HG03354 (cell line): ENCODE data around the gene TOX3.

Experiments
- ATAC-seq: cut with Tn5 transposase; IDR thresholded peaks from one replicate; pipeline ENCODE4 v1.9.1; 2021; ENCODE audit warnings: mild to moderate bottlenecking; ENCODE audit not compliant: unreplicated experiment, poor library complexity, severe bottlenecking

TOX3 gene

GRCh38 chr16:52463904-52464303 is 83.0 kb downstream of the TOX3 start:
- ATAC-seq: no peak

GRCh38 chr16:52462816-52463215 is 84.1 kb downstream of the TOX3 start:
- ATAC-seq: no peak

- ATAC-seq: no peak
Observed at GRCh38 chr16:52460639-52461178, 86.2 kb downstream of the TOX3 start.

GRCh38 chr16:52456368-52456767 is 90.6 kb downstream of the TOX3 start:
- ATAC-seq: no peak

- no peak for ATAC-seq
Observed at GRCh38 chr16:52455549-52456277, 91.2 kb downstream of the TOX3 start.

- no peak for ATAC-seq
Observed at GRCh38 chr16:52453644-52454043, 93.3 kb downstream of the TOX3 start.

GRCh38 chr16:52451971-52452421 is 94.9 kb downstream of the TOX3 start:
- ATAC-seq: no peak

GRCh38 chr16:52450916-52451315 is 96.0 kb downstream of the TOX3 start:
- ATAC-seq: no peak

GRCh38 chr16:52450241-52450640 is 96.7 kb downstream of the TOX3 start:
- ATAC-seq: no peak

GRCh38 chr16:52446080-52446479 is 100.9 kb downstream of the TOX3 start:
- ATAC-seq: no peak

GRCh38 chr16:52441886-52442285 is 105.1 kb downstream of the TOX3 start:
- ATAC-seq: no peak

- no peak for ATAC-seq
Observed at GRCh38 chr16:52440248-52440647, 106.7 kb downstream of the TOX3 start.

- no peak for ATAC-seq
Observed at GRCh38 chr16:52439750-52440149, 107.2 kb downstream of the TOX3 start.

GRCh38 chr16:52439171-52439701 is 107.7 kb downstream of the TOX3 start:
- ATAC-seq: no peak

- no peak for ATAC-seq
Observed at GRCh38 chr16:52437277-52437670, 109.7 kb downstream of the TOX3 start.

- no peak for ATAC-seq
Observed at GRCh38 chr16:52436339-52437276, 110.3 kb downstream of the TOX3 start.

- no peak for ATAC-seq
Observed at GRCh38 chr16:52434224-52434623, 112.7 kb downstream of the TOX3 start.

GRCh38 chr16:52433643-52434042 is 113.3 kb downstream of the TOX3 start:
- no peak for ATAC-seq

GRCh38 chr16:52424591-52424990 is 122.4 kb downstream of the TOX3 start:
- ATAC-seq: no peak

- no peak for ATAC-seq
Observed at GRCh38 chr16:52422307-52422706, 124.6 kb downstream of the TOX3 start.
